ENCODE data around the gene MRPL20.
A peak's percentile ranks its signal among the peaks of the same experiment; 100 is the strongest.
"Not testable (repeated sequence)": the region's sequence is repeated elsewhere in the genome, so short reads cannot be mapped to it uniquely, and the experiment has no call there.

MRPL20 gene

DNA sequence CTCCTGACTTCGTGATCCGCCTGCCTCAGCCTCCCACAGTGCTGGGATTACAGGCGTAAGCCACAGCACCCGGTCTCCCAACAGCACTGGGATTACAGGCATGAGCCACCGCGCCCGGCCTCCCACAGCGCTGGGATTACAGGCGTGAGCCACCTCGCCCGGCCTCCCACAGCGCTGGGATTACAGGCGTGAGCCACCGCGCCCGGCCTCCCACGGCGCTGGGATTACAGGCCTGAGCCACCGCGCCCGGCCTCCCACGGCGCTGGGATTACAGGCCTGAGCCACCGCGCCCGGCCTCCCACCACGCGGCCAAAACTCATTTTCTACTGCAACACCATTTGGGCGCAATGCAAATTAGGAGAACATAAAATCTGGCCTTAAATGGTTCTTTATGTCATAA is 21.8 kb downstream of the MRPL20 start:
- DNase-seq (ENCODE audit: low read depth) = not testable (repeated sequence)

GRCh38 chr1:1381294-1381693 is 25.8 kb downstream of the MRPL20 start:
- no peak for DNase-seq (ENCODE audit: low read depth)

GRCh38 chr1:1380860-1381259 is 26.2 kb downstream of the MRPL20 start:
- DNase-seq (ENCODE audit: low read depth) = no peak

- DNase-seq (ENCODE audit: low read depth) = no peak
Measured at GRCh38 chr1:1377540-1378205, 29.4 kb downstream of the MRPL20 start.

DNA sequence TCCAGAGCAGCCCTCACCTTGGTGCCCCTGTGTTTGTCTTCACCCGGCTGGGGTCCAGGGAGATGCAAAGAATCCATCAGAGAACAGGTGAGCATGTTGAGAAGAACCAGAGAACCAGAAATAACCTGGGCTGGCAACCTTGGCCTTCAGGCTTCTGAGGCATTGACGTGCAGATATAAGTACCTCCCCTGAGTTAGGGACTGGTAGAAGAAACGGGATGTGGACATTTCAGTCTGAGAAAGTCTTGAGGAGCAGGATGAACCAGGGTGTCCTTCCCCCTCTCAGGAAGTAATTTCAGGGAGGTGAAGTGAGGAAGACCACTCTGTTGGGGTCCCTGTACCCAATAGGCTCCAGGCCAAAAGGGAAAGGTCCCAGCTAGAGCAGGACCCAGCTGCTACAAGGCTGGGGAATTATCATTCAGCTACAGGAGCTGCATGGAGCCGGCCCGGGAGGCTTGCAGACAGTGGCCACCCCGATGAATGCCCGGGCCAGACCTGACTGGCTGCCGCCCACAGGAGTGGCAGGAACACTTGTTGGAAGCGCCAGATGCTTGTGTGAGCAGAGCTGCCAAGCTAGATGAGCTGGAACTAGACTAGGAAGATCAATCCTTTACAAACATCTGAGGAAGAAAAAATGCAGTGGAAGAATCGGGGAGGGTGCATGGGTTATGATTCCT is 30.4 kb downstream of the MRPL20 start:
- DNase-seq (ENCODE audit: low read depth) = no peak

DNA sequence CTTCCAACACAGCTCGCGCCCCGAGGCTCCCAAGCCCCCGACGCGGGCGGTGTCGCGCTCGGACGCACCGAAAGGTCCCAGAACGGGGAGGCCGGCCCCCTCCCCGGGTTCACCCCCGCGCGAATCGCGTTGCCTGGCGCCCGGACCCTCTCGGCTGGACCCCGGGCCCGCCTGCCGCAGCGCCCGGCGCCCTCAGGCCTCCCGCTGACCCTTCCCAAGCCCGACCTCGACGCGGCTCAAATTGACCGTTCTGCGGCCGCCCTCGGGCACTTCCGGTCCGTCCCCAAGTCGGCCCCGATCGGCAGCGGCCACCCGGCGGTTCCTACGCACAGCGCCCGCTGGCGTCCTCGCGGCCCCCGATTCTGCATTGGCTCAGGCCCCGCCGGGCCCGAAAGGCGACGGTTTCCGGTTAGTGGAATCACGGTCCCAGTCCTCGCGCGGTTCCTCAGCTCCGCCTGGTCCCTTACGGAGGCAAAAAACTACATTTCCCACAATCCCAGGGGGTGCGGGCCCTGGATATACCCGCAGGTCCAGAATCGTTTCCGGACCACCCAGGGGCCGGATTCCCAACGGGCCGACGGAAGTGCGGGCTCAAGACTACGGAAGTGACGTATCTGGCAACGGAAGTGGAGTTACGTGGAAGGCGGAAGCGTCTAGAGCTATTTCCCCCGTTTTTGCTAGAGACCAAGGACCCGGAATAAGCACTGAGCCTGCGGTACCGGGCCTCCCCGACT is 32.0 kb downstream of the MRPL20 start, which contains the start of gene AURKAIP1:
Gene AURKAIP1 (minus strand): TSS at position 279 of the 734 bp plus-strand sequence. CDS start 451 bp downstream, outside the sequence.
- DNase-seq (ENCODE audit: low read depth) = peak; percentile 95

GRCh38 chr1:1374589-1374928 is 32.5 kb downstream of the MRPL20 start:
- DNase-seq (ENCODE audit: low read depth) = no peak

DNA sequence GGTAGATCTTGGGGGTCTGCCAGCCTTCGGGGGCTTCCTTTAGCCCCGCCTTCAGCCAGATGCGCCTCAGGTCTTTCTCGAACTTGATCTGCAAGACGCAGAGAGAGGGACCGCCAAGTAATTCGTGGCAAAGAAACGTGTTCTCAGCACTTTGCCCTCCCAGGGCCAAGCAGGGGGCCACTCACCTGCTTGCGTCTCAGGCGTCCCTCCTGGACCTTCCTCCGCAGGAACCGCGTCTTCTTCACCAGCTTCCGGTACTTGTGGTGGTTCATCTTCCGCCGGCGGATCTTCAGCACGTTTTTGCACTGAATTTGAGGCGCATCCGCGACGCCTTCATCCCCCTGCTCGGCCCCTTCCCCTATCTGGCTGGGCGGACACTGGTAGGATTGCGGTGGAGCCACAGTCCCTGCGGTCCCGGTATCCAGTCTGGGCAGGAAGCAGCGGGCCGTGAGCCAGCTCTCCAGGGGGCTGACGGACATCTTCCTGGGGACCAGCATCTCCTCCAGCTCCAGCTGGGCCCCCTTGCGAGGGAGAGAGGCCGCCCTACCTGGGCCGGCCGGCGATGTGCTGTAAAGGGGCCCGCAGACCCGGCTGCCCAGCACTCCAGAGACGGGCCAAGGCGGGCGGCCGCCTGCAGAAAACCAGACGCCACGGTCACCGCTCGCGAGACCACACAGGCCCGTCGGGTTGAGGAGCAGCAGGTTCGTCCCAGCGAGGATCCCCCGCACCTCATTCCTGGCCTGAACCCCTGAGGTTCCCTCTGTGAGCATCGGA is 33.1 kb downstream of the MRPL20 start:
- DNase-seq (ENCODE audit: low read depth) = no peak

- no peak for DNase-seq (ENCODE audit: low read depth)
Measured at GRCh38 chr1:1373051-1373814, 33.9 kb downstream of the MRPL20 start.

DNA sequence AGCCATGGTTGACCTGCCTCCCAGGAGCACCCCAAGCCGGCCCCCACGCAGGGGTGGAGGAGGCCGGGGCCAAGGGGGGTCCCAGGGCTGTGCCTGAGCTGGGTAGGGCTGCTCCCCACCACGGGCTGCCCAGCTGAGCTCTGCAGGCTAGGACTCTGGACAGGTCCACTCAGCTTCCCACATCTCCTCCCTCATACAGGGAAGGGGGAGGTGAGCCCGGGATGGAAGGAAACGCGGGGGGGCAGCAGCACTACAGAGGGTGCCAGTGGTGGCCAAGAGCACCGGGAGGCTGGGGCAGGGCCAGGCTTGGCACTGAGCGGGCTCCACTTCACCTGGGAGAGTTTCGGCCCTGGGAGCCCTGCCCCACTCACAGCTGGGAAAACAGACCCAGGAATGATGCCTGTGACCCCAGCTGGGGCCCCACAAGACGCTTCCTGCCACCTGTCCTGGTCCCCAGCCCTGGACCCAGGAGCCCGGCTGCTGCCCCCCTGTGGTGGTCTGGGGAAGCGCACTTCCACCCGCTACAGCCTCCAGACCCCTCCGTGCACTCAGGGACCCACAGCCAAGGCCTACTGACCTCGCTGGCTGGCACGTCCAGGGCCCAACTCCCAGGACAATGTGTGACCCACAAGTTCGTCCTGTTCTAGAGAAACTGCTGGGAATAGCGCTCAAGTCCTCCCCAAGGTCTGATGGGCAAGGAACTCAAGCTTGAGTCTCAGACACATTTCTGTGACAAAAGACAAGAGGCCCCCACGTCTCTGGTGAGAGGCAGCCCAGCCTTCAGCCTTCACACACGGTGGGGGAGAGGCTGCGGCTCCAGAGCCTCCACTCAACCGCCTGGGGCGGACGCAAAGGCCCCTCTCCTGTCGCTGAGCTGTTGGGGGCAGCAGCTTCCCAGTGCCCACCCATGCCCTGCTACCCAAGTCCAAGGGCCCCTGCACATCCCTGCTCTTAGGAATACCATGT is 35.1 kb downstream of the MRPL20 start:
- peak; percentile 70 for DNase-seq (ENCODE audit: low read depth)

DNA sequence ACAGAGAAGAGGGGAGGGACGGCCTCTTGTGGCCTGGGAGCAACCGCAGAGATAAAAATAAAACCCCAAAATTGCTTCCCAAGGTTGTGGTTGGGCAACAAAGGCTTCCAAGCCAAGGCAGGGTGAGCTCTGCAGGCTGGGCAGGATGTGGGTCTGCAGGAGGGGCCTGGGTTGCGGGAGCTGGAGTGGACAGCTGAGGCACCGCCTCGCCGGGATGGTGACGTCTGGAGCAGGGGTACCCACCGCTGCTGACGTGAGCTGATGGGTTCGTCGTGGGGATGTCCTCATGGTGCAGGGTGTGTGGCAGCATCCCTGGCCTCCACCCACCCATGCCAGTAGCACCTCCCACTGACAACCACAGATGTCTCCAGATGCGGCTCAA is 35.7 kb downstream of the MRPL20 start:
- no peak for DNase-seq (ENCODE audit: low read depth)

DNA sequence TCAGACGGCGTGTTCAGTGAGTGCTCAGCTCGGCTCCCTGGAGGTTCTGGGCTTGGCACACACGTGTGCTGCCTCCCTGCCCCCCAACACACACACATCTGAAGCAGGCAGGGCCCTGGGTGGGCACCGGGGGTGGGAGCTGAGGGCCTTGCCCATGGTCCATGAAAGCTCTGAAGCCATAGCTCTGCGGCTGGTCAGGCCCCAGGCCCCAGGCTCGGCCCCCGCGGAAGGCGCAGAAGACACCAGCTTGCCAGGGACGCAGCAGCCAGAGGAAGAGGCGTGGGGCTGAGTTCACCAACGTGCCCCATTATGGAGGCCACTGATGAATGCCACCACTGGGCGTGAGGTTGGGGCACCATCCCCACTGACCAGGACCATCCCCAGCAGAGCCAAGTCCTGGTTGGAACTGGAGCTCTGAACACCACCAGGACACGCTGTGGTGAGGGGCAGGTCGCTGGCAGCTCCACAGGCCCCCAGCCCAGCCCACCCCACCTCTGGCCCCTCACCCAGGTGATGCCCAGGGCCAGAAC is 36.3 kb downstream of the MRPL20 start:
- DNase-seq (ENCODE audit: low read depth) = no peak

DNA sequence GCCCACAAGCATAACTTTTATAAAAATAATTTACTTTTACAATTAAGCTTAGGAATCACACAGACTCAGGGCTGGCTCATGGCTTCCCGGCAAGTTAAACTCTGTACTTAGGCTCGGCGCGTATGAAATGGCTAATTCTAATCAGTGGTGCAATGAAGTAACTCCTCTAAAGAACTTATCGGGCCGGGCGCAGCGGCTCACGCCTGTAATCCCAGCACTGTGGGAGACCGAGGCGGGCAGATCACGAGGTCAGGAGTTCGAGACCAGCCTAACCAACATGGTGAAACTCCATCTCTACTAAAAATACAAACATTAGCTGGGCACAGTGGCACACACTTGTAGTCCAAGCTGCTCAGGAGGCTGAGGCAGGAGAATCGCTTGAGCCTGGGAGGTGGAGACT is 37.0 kb downstream of the MRPL20 start:
- DNase-seq (ENCODE audit: low read depth) = not testable (repeated sequence)

DNA sequence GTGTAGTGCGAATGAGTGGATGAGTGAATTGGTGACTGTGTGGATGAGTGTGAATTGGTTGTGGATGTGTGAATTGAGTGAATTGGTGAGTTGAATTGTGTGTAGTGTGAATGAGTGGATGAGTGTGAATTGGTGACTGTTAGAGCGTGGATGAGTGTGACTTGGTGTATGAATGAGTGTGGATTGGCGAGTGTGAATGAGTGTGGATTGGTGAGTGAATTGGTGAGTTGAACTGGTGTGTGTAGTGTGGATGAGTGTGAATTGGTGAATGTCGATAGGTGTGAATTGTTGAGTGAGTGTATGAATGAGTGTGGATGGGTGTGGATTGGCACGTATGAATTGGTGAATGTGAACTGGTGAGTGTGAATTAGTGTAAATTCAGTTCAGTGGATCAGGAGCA is 39.8 kb downstream of the MRPL20 start:
- no peak for DNase-seq (ENCODE audit: low read depth)

DNA sequence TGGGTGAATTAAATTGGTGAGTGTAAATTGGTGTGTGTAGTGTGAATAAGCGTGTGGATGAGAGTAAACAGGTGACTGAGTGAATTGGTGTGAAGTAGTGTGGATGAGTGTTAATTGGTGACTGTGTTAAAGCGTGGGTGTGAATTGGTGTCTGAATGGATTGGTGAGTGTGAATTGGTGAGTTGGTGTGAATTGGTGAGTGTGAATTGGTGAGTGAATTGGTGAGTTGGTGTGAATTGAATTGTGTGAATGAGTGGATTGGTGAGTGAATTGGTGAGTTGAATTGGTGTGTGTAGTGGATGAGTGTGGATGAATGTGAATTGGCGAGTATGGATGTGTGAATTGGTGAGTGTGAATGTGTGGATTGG is 40.4 kb downstream of the MRPL20 start:
- no peak for DNase-seq (ENCODE audit: low read depth)

GRCh38 chr1:1365875-1366698 is 41.0 kb downstream of the MRPL20 start:
- no peak for DNase-seq (ENCODE audit: low read depth)

DNA sequence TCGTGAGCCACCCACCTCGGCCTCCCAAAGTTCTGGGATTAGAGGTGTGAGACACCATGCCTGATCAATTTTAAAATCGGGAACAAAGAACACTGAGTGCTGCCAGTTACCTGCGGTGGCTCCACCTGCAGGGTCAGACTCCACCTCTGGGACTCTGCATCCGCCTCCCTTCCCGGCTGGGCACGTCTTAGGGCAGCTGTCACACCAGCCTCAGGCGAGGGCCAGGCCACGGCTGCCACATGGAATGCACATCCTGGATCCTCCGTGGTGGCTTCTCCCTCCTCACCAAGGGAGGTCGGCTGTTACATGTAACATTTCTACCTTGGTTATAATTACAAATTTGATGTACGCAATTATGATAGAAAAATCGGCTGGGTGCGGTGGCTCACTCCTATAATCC is 42.8 kb downstream of the MRPL20 start:
- no peak for DNase-seq (ENCODE audit: low read depth)

- DNase-seq (ENCODE audit: low read depth) = no peak
Measured at GRCh38 chr1:1361982-1362423, 45.1 kb downstream of the MRPL20 start.

DNA sequence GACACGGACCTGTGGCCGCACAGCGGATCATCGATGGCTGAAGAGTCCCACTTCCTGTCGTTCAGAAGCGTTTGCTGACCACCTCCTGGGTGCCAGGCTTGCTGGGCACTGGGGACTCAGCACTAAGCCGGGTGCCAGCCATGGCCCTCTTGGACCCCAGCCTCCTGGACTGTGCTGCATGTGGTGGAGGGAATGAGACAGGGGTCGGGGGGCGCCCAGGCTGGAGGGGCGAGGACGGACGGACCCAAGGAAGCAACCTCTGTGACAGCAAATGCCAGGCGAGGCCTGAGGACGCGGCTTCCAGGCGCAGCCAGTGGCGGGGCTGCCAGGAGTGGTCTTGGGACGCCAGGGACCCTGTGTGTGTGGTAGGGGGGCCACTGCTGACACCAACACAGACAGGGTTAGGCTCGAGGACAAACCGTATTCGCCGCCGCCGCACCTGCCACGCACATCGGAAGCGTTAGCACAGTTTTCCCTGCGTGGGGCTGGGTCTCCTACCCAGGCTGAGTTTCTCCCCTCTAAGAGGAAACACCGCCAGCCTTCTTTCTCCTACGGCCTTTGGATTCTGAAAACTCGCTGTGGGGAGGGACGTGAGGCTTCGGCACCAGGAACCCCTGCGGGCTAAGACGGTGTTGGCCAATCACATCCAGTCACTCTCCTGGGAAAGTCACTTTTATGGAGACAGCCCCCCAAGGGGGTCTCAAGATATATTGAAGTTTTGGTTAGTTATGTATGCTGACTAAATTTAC is 45.7 kb downstream of the MRPL20 start:
- no peak for DNase-seq (ENCODE audit: low read depth)

Measured in activated T-cell treated with anti-CD3 and anti-CD28 coated beads for 24 hours (primary cell).